AG10803 (cell line): ENCODE data around the gene MXD4.

Experiments
- DNase-seq: peaks from one replicate; pipeline ENCODE4 v3.0.0; 2010; ENCODE audit warnings: low read depth
- H3K4me3 ChIP-seq: 2 replicates; pipeline ENCODE4 v1.5.1; 2011; ENCODE audit warnings: mild to moderate bottlenecking, low read length, control low read depth
- CTCF ChIP-seq: conservative IDR thresholded peaks from 2 replicates; pipeline ENCODE4 v1.5.1; 2011; ENCODE audit warnings: mild to moderate bottlenecking, low read length, control low read depth, inconsistent platforms

The MXD4 gene

GRCh38 chr4:2248044-2248780, 13.7 kb downstream of the MXD4 start:
- no peak for DNase-seq
- no peak for TF ChIP-seq CTCF
- H3K4me3 ChIP-seq = no peak overlapping the region

- no peak for TF ChIP-seq CTCF
- DNase-seq = no peak
- H3K4me3 ChIP-seq = no peak overlapping the region
These were observed 14.5 kb downstream of the MXD4 start for GRCh38 chr4:2247128-2248043.

GRCh38 chr4:2246384-2247127, 15.4 kb downstream of the MXD4 start:
- no peak for TF ChIP-seq CTCF
- DNase-seq = no peak
- H3K4me3 ChIP-seq = no peak overlapping the region

DNA sequence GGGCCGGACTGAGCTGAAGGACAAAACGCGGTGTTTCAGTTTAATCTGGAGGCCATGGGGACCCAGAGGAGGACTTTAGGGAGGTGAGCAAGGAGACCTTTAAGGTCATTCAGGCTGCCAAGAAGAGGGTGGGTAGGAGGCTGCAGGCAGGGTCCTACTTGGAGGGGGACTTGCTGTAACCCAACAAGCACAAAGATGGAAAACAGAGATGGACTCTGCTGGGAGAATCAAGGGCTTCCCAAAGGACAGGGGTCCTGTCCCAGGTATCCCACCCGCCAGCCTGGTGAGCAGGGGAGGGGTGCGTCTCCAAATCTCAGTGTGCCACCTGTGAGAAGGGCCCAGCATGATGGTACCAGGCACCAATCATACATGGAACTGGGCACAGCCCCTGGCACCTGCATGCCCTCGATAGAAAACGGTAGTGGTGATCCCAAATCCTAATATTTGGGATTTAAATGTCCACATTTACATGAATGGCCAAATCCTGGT, 16.1 kb downstream of the MXD4 start:
- no peak for TF ChIP-seq CTCF
- H3K4me3 ChIP-seq = no peak overlapping the region
- DNase-seq = no peak

- no peak for TF ChIP-seq CTCF
- no peak for DNase-seq
- no peak overlapping the region for H3K4me3 ChIP-seq
These were observed 16.7 kb downstream of the MXD4 start for GRCh38 chr4:2245057-2245786.

GRCh38 chr4:2243681-2244380, 18.1 kb downstream of the MXD4 start:
- no peak overlapping the region for H3K4me3 ChIP-seq
- TF ChIP-seq CTCF = peak; percentile 35
- peak; percentile 35 for DNase-seq
